Endodermal cell (in vitro differentiated cells): ENCODE results near the gene SUN1. TPM values are rescaled to one million over a fixed set of nuclear protein-coding genes. Genes with fewer than 3 reads are reported as not detected.
"Not testable (repeated sequence)": the region's sequence is repeated elsewhere in the genome, so short reads cannot be mapped to it uniquely, and the experiment has no call there.

Source experiments
- DNase-seq: peaks from one replicate; pipeline ENCODE4 v3.0.0-alpha.2; 2017
- H3K27ac ChIP-seq: 2 replicates; pipeline ENCODE4 v1.5.1; 2013; ENCODE audit warnings: mild to moderate bottlenecking, low read depth, low read length, moderate library complexity
- H3K27me3 ChIP-seq: 2 replicates; pipeline ENCODE4 v1.6.1; 2013; ENCODE audit warnings: mild to moderate bottlenecking, low read length, moderate library complexity; ENCODE audit not compliant: insufficient read depth, control insufficient read depth, poor library complexity, severe bottlenecking
- H3K36me3 ChIP-seq: 2 replicates; pipeline ENCODE4 v1.7.0; 2013; ENCODE audit warnings: mild to moderate bottlenecking, low read length, moderate library complexity; ENCODE audit not compliant: control insufficient read depth, insufficient read depth
- H3K4me1 ChIP-seq: one replicate; pipeline ENCODE4 v1.7.0; 2013; ENCODE audit warnings: low read length; ENCODE audit not compliant: control insufficient read depth, insufficient read depth
- H3K4me3 ChIP-seq: 2 replicates; pipeline ENCODE4 v1.5.1; 2013; ENCODE audit warnings: mild to moderate bottlenecking, low read length, moderate library complexity
- H3K9ac ChIP-seq: 2 replicates; pipeline ENCODE4 v1.6.1; 2013; ENCODE audit warnings: mild to moderate bottlenecking, low read length, moderate library complexity; ENCODE audit not compliant: poor library complexity, severe bottlenecking; ENCODE audit errors: extremely low read depth
- H3K9me3 ChIP-seq: 2 replicates; pipeline ENCODE4 v1.6.1; 2013; ENCODE audit warnings: mild to moderate bottlenecking, low read length, moderate library complexity; ENCODE audit not compliant: control insufficient read depth
- H3K27ac Mint-ChIP-seq: 2 replicates; pipeline ENCODE4 v1.8.0; 2020; ENCODE audit warnings: mixed read lengths
- H3K27me3 Mint-ChIP-seq: 2 replicates; pipeline ENCODE4 v1.8.0; 2021; ENCODE audit warnings: mild to moderate bottlenecking, mixed read lengths; ENCODE audit not compliant: insufficient read depth
- H3K36me3 Mint-ChIP-seq: 2 replicates; pipeline ENCODE4 v1.8.0; 2020; ENCODE audit warnings: low read depth, mixed read lengths
- H3K4me1 Mint-ChIP-seq: 2 replicates; pipeline ENCODE4 v1.8.0; 2020; ENCODE audit warnings: mixed read lengths
- H3K4me3 Mint-ChIP-seq: 2 replicates; pipeline ENCODE4 v1.8.0; 2020; ENCODE audit warnings: mild to moderate bottlenecking, moderate library complexity, mixed read lengths
- H3K9me3 Mint-ChIP-seq: 2 replicates; pipeline ENCODE4 v1.8.0; 2020; ENCODE audit warnings: mild to moderate bottlenecking, mixed read lengths
- WGBS, 2 experiments: methylation state at CpG; one replicate each; pipeline versions ENCODE4 v1.1.5 to v1.1.7; 2013; ENCODE audit warnings: missing lambda C conversion rate in 2 of 2, mixed read lengths in 1 of 2; ENCODE audit not compliant: insufficient coverage in 1 of 2, insufficient read length in 1 of 2; 5-methylcytosine and 5-hydroxymethylcytosine counted together
- total RNA-seq, 2 donors: library from RNA; stranded (reverse); fragmentation: NEBNext Ultra II Directional in 1 of 2; extraction: Animal tissue kit (Norgen Biotek cat#: 25700) in 1 of 2; gene quantifications; 2 replicates in 1 of 2; 3 replicates in 1 of 2; pipeline ENCODE4 v1.2.1, GENCODE V29; 2021
- TF ChIP-seq, protein P1 (sequence below): fragments of 200-600 bp; sonication (generic); conservative IDR thresholded peaks from 2 replicates; pipeline ENCODE4 v1.5.0; 2021; ENCODE audit warnings: antibody characterized with exemption, mild to moderate bottlenecking

The SUN1 gene
- total RNA-seq, 2 donors from 2014 or later: 133 to 136 TPM

DNA sequence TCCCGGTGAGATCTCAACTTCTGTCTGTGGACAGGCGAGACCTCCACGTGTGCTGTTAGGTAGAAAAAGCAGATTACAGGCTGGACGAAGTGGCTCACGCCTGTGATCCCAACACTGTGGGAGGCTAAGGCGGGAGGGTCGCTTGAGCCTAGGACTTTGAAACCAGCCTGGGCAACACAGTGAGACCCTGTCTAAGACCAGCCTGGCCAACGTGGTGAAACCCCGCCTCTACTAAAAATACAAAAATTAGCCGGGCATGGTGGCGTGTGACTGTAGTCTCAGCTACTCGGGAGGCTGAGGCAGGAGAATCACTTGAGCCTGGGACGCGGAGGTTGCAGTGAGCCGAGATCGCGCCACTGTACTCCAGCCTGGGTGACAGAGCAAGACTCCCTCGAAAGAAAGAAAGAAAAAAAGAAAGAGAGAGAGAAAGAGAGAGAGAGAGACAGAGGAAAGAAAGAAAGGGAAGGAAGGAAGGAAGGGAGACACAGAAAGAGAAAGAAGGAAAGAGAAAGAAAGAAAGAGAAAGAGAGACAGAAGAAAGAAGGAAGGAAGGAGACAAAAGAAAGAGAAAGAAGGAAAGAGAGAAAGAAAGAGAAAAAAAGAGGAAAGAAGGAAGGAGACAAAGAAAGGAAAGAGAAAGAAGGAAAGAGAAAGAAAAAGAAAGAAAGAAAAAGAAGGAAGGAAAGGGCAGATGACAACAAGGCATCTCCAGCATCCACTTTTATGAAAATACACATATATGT, 29.6 kb upstream of the SUN1 start:
- Mint-ChIP-seq H3K4me1 (peaks cover 4% of the 10 kb centered on the region), H3K4me3 (no peak overlapping the region), H3K9me3 (peaks cover 30% of the 10 kb centered on the region), H3K27ac (no peak overlapping the region), H3K27me3 (no peaks in the 10 kb centered on the region), H3K36me3 (peaks cover 17% of the 10 kb centered on the region)
- Histone ChIP-seq H3K9me3 (no peaks in the 10 kb centered on the region), H3K27me3 (no peaks in the 10 kb centered on the region), H3K36me3 (no peaks in the 10 kb centered on the region), H3K27ac (no peak overlapping the region), H3K4me3 (no peak overlapping the region), H3K9ac (no peak overlapping the region), H3K4me1 (no peaks in the 10 kb centered on the region)
- TF ChIP-seq, protein P1, sequence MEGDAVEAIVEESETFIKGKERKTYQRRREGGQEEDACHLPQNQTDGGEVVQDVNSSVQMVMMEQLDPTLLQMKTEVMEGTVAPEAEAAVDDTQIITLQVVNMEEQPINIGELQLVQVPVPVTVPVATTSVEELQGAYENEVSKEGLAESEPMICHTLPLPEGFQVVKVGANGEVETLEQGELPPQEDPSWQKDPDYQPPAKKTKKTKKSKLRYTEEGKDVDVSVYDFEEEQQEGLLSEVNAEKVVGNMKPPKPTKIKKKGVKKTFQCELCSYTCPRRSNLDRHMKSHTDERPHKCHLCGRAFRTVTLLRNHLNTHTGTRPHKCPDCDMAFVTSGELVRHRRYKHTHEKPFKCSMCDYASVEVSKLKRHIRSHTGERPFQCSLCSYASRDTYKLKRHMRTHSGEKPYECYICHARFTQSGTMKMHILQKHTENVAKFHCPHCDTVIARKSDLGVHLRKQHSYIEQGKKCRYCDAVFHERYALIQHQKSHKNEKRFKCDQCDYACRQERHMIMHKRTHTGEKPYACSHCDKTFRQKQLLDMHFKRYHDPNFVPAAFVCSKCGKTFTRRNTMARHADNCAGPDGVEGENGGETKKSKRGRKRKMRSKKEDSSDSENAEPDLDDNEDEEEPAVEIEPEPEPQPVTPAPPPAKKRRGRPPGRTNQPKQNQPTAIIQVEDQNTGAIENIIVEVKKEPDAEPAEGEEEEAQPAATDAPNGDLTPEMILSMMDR: no peak
- WGBS, 2 experiments: 92 to 93% methylated on average over 18 of the region's 18 CpGs
- no peak for DNase-seq

DNA sequence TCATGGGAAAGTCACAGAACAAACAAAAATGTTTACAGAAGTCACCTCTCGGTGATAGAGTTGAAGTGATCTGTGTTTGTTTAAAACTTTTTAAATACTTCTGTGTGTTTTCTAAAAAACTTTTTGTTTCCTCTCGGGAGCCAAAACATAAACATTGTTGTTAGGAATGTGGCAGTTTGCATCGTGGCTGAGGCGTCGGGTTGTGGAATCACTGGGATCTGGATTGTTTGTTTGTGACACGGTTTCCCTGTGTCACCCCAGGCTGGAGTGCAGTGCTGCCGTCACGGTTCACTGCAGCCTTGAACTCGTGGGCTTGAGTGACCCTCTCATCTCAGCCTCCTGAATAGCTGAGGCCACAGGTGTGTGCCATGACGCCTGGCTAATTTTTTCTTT, 29.0 kb upstream of the SUN1 start:
- H3K27ac ChIP-seq: no peak overlapping the region
- no peak overlapping the region for H3K4me3 Mint-ChIP-seq

DNA sequence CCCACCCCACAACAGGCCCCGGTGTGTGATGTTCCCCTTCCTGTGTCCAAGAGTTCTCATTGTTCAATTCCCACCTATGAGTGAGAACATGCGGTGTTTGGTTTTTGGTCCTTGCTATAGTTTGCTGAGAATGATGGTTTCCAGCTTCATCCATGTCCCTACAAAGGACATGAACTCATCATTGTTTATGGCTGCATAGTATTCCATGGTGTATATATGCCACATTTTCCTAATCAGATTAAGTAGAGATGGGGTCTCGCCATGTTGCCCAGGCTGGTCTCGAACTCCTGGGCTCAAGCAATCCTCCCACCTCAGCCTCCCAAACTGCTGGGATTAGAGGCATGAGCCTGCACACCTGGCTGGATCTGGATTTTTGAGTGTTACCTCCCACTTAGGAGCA, 28.5 kb upstream of the SUN1 start:
- H3K27ac ChIP-seq, H3K4me1 Mint-ChIP-seq, DNase-seq, H3K27me3 ChIP-seq, H3K27me3 Mint-ChIP-seq, H3K36me3 ChIP-seq, H3K4me3 ChIP-seq, H3K4me3 Mint-ChIP-seq, H3K27ac Mint-ChIP-seq, H3K4me1 ChIP-seq, H3K9me3 ChIP-seq, H3K9ac ChIP-seq: not testable (repeated sequence)
- H3K36me3 Mint-ChIP-seq: peaks cover 18% of the 10 kb centered on the region
- WGBS, 2 experiments: 76 to 84% methylated on average over 2 to 4 of the region's 4 CpGs
- peaks cover 35% of the 10 kb centered on the region for H3K9me3 Mint-ChIP-seq

More for the DNA sequence above, 29.0 kb upstream of the SUN1 start:
- no peak for DNase-seq
- H3K9me3 Mint-ChIP-seq: peaks cover 30% of the 10 kb centered on the region
- Histone ChIP-seq H3K36me3 (no peaks in the 10 kb centered on the region), H3K4me1 (no peaks in the 10 kb centered on the region), H3K27me3 (no peaks in the 10 kb centered on the region), H3K4me3 (no peak overlapping the region), H3K9ac (no peak overlapping the region), H3K9me3 (no peaks in the 10 kb centered on the region)
- no peaks in the 10 kb centered on the region for H3K27me3 Mint-ChIP-seq
- peaks cover 4% of the 10 kb centered on the region for H3K4me1 Mint-ChIP-seq
- H3K36me3 Mint-ChIP-seq: peaks cover 16% of the 10 kb centered on the region
- no peak overlapping the region for H3K27ac Mint-ChIP-seq
- TF ChIP-seq, protein P1: no peak
- 84 to 89% methylated on average over 9 of the region's 10 CpGs for WGBS, 2 experiments
